Muscle of back (tissue), 13 donors: ENCODE measurements around the gene VN1R4. TPM values are rescaled to one million over a fixed set of nuclear protein-coding genes. Genes with fewer than 3 reads are reported as not detected.
"Not testable (repeated sequence)": the region's sequence is repeated elsewhere in the genome, so short reads cannot be mapped to it uniquely, and the experiment has no call there.

Experiments used
- DNase-seq, 3 donors: peaks; one replicate each; pipeline versions ENCODE4 v3.0.0 to v3.0.0-alpha.2; 2013
- long read RNA-seq, 9 donors: transcript quantifications; one replicate each; lab custom pipeline, GENCODE V29; 2026
- polyA plus RNA-seq, 10 donors: library from polyadenylated mRNA; unstranded; fragments of 120-200 nt; gene quantifications; one replicate each; pipeline ENCODE4 v1.2.1, GENCODE V29; 2013; ENCODE audit not compliant: insufficient read length in 10 of 10

Gene VN1R4
- polyA plus RNA-seq, result not detected
- long read RNA-seq, donor 1, result 0 reads
- long read RNA-seq, donor 2, result 0 reads
- long read RNA-seq, donor 3, result 0 reads
- long read RNA-seq, donor 4, result 0 reads
- long read RNA-seq, donor 5, result 0 reads
- long read RNA-seq, donor 6, result 0 reads
- long read RNA-seq, donor 7, result 0 reads
- long read RNA-seq, donor 8, result 0 reads
- long read RNA-seq, donor 9, result 0 reads

GRCh38 chr19:53267623-53268022 lies at the start of gene VN1R4:
TSS of gene VN1R4 (minus strand) at chr19:53267723. CDS start at chr19:53267665, 58 bp downstream.
- DNase-seq, result not testable (repeated sequence)

GRCh38 chr19:53311897-53312296 lies 44.4 kb upstream of the VN1R4 start:
- DNase-seq, result no peak

- DNase-seq, result no peak
Measured at GRCh38 chr19:53311044-53311443, 43.5 kb upstream of the VN1R4 start.

GRCh38 chr19:53308339-53308811 lies 40.9 kb upstream of the VN1R4 start:
- DNase-seq, result peak in 2 of 3 donors; percentile 22 to 50

- not testable (repeated sequence) for DNase-seq
Measured at GRCh38 chr19:53301341-53301740, 33.8 kb upstream of the VN1R4 start.

GRCh38 chr19:53294786-53295441 lies 27.4 kb upstream of the VN1R4 start:
- DNase-seq, result no peak

GRCh38 chr19:53290758-53291549 lies 23.4 kb upstream of the VN1R4 start:
- DNase-seq, result no peak

GRCh38 chr19:53285087-53285486 lies 17.6 kb upstream of the VN1R4 start:
- DNase-seq, result no peak

- DNase-seq, result not testable (repeated sequence)
Measured at GRCh38 chr19:53281947-53282346, 14.4 kb upstream of the VN1R4 start.

GRCh38 chr19:53275480-53275879 lies 8.0 kb upstream of the VN1R4 start:
- no peak for DNase-seq

GRCh38 chr19:53272044-53272443 lies 4.5 kb upstream of the VN1R4 start:
- no peak for DNase-seq

GRCh38 chr19:53269861-53270260 lies 2.3 kb upstream of the VN1R4 start:
- DNase-seq, result not testable (repeated sequence)

- not testable (repeated sequence) for DNase-seq
Measured at GRCh38 chr19:53257715-53258342, 9.7 kb downstream of the VN1R4 start, which contains the start of gene VN1R2. TSS of gene VN1R2 (plus strand) at chr19:53258292. CDS start at chr19:53258376, 84 bp downstream.

- peak; percentile 83 to 95 (median 91) for DNase-seq
Measured at GRCh38 chr19:53254411-53255341, 12.8 kb downstream of the VN1R4 start, which contains the start of gene ZNF677. TSS of gene ZNF677 (minus strand) at chr19:53254873. CDS start at chr19:53251550, 3,323 bp downstream.

- no peak for DNase-seq
Measured at GRCh38 chr19:53246498-53246897, 21.0 kb downstream of the VN1R4 start.

GRCh38 chr19:53237114-53237777 lies 30.3 kb downstream of the VN1R4 start:
- no peak for DNase-seq

GRCh38 chr19:53224606-53225005 lies 42.9 kb downstream of the VN1R4 start:
- DNase-seq, result peak in 2 of 3 donors; percentile 0 to 32

GRCh38 chr19:53222716-53223115 lies 44.8 kb downstream of the VN1R4 start:
- not testable (repeated sequence) for DNase-seq
